GM12874 (cell line): ENCODE data around the gene ZNF444.
"Not testable (repeated sequence)": the region's sequence is repeated elsewhere in the genome, so short reads cannot be mapped to it uniquely, and the experiment has no call there.

Experiments
- CTCF ChIP-seq: IDR thresholded peaks from 2 replicates; pipeline ENCODE4 v1.5.1; 2011; ENCODE audit warnings: low read depth, mild to moderate bottlenecking, control low read depth, low read length, moderate library complexity; ENCODE audit not compliant: insufficient read depth

ZNF444 gene

DNA sequence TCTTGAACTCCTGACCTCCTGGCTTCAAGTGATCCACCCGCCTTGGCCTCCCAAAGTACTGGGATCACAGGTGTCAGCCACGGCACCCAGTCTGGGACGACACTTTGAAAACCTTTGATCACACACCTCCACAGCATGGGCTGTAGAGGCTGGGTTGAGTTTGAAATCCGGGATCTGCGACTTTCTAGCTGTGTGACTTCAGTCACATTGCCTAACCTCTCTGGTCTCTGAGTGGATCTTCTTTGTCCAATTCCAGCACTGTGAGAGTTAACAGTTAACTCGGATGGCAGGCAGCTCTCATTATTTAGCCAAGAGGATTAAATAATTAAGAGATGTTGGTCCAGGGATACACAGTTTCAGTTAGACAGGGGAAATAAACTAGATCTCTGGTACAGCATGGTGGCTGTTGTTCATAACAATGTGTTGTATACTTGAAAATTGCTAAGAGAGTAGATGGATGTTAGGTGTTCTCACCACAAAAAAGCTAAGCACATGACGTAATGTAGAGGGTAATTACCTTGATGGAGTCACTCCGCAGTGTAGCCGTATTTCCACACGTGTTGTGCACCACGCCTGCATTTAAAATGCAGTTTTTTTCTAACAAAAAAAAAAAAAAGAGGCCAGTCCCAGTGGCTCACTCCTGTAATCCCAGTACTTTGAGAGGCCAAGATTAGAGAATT, 36.6 kb downstream of the ZNF444 start:
- TF ChIP-seq CTCF = no peak

- no peak for TF ChIP-seq CTCF
These were observed 48.7 kb downstream of the ZNF444 start for GRCh38 chr19:56189785-56190184.

DNA sequence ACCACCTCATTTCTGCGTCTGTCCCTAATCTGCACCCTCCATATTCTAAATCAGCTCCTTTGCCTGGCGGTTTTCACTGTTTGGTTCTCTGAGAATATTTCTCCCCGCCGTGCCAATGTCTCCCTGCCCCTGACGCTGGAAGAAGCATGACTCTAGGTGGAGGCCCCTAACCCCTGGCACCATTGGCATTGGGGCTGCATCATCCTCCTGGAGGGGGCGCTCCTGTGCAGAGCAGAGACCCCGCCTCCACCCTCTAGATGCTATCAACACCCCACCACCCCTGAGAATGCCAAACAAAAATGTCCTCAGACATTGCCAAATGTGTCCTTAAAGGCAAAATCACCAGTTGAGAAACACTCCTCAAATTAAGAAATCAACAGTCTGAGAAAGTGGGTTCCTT, 50.0 kb downstream of the ZNF444 start:
- no peak for TF ChIP-seq CTCF

GRCh38 chr19:56191711-56192110, 50.6 kb downstream of the ZNF444 start:
- TF ChIP-seq CTCF = no peak

GRCh38 chr19:56193981-56194640, 53.0 kb downstream of the ZNF444 start:
- TF ChIP-seq CTCF = no peak

GRCh38 chr19:56197646-56198045, 56.6 kb downstream of the ZNF444 start, which contains the start of gene ZSCAN5B:
Gene ZSCAN5B, minus strand, starts transcription at chr19:56197783. Its CDS starts 4,731 bp downstream, at chr19:56193052.
- not testable (repeated sequence) for TF ChIP-seq CTCF

GRCh38 chr19:56199687-56200086, 58.6 kb downstream of the ZNF444 start:
- no peak for TF ChIP-seq CTCF
